SK-N-SH (cell line): ENCODE data around the gene RBMY1B. TPM values are rescaled to one million over a fixed set of nuclear protein-coding genes. Genes with fewer than 3 reads are reported as not detected.

Experiments
- polyA plus RNA-seq, 3 experiments: library from polyadenylated mRNA; depleted of rRNA; stranded (reverse); fragments of >200 nt; gene quantifications; 2 replicates each; pipeline ENCODE4 v1.2.3, GENCODE V29; 2012

RBMY1B gene
- polyA plus RNA-seq, 1 of the 3 experiments (the other 2 are of a cell fraction): not detected

Other genes starting within 250 kb of the RBMY1B start
- gene RBMY1A1, start 23.5 kb downstream of the RBMY1B start, polyA plus RNA-seq (2012; rRNA removed): not detected in 2 replicates